Left lung (tissue), 10 donors: ENCODE results near the gene PFKM. TPM values are rescaled to one million over a fixed set of nuclear protein-coding genes. Genes with fewer than 3 reads are reported as not detected.
"Not testable (repeated sequence)": the region's sequence is repeated elsewhere in the genome, so short reads cannot be mapped to it uniquely, and the experiment has no call there.

ENCODE experiments used
- ATAC-seq: fragments of 200-7000 bp; cut with Tn5 transposase; one replicate; pipeline ENCODE4 v1.9.1; 2020; ENCODE audit warnings: moderate library complexity
- DNase-seq, 4 donors: peaks; one replicate each; pipeline ENCODE4 v3.0.0-alpha.2; 2013 to 2020
- H3K27ac ChIP-seq, 2 donors: fragments of 200-600 bp; sonication (generic) in 1 of 2; one replicate each; pipeline versions ENCODE4 v1.5.0 to v1.8.0; 2020 to 2021
- H3K27me3 ChIP-seq, 2 donors: fragments of 200-600 bp; sonication (generic) in 1 of 2; one replicate each; pipeline versions ENCODE4 v1.5.0 to v1.8.0; 2020 to 2021
- H3K36me3 ChIP-seq, 2 donors: fragments of 200-600 bp; sonication (generic) in 1 of 2; one replicate each; pipeline versions ENCODE4 v1.5.0 to v1.8.0; 2020 to 2021
- H3K4me1 ChIP-seq, 2 donors: fragments of 200-600 bp; one replicate each; pipeline ENCODE4 v1.8.0; 2021
- H3K4me3 ChIP-seq, 2 donors: fragments of 200-600 bp; sonication (generic) in 1 of 2; one replicate each; pipeline versions ENCODE4 v1.5.0 to v1.8.0; 2020 to 2021; ENCODE audit warnings: mild to moderate bottlenecking in 1 of 2
- H3K9me3 ChIP-seq, 2 donors: fragments of 200-600 bp; sonication (generic) in 1 of 2; one replicate each; pipeline versions ENCODE4 v1.5.0 to v1.8.0; 2020 to 2021
- CTCF ChIP-seq, 2 donors: fragments of 200-600 bp; sonication (generic) in 1 of 2; IDR thresholded peaks; one replicate each; pipeline versions ENCODE4 v1.5.0 to v1.8.0; 2021; ENCODE audit warnings: antibody characterized with exemption in 2 of 2
- intact Hi-C, 2 donors: fragments of 100-400 bp; cut with DNase I; formaldehyde crosslinking; loops; one replicate each; pipeline versions ENCODE4 v1.11.2 to v1.14.2; 2022
- polyA plus RNA-seq, 6 donors: library from polyadenylated mRNA; unstranded; fragments of 120-200 nt; gene quantifications; one replicate each; pipeline ENCODE4 v1.2.1, GENCODE V29; 2013; ENCODE audit not compliant: insufficient read length in 6 of 6
- total RNA-seq, 2 donors: library from RNA; stranded (reverse); fragmentation: NEBNext Ultra II Directional; extraction: Animal tissue kit (Norgen Biotek cat#: 25700); gene quantifications; one replicate each; pipeline ENCODE4 v1.2.1, GENCODE V29; 2021
- donor health status: DM: no; HTN: yes; CAD: no.
- donor health status: DM: no; HTN: no; CAD: no.

Gene PFKM
- total and polyA plus RNA-seq, 8 donors = 52.3 to 97.9 (median 73.2) TPM

GRCh38 chr12:48151103-48151771 lies 32.1 kb downstream of the PFKM start:
- no peak for TF ChIP-seq CTCF (IDR thresholded peaks at IDR 0.05)
- no peak overlapping the region for H3K4me3 ChIP-seq
- ATAC-seq = no peak
- peaks cover 0 to 7% of the 10 kb centered on the region in 2 donors for H3K4me1 ChIP-seq
- H3K27me3 ChIP-seq = no peaks in the 10 kb centered on the region
- no peaks in the 10 kb centered on the region for H3K9me3 ChIP-seq
- H3K36me3 ChIP-seq = peaks cover 0 to 72% of the 10 kb centered on the region in 2 donors
- H3K27ac ChIP-seq = no peak overlapping the region
- intact Hi-C loops = no loop called here
- DNase-seq = no peak

GRCh38 chr12:48155786-48156185 lies 36.6 kb downstream of the PFKM start:
- H3K27me3 ChIP-seq, H3K27ac ChIP-seq, ATAC-seq, DNase-seq, H3K9me3 ChIP-seq, H3K4me3 ChIP-seq: not testable (repeated sequence)
- Histone ChIP-seq H3K4me1 (peaks cover 0 to 18% of the 10 kb centered on the region in 2 donors), H3K36me3 (peaks cover 0 to 27% of the 10 kb centered on the region in 2 donors)
- intact Hi-C loops = loop anchor here in 1 of 2 donors (2.0 to 5.0 kb wide), 2 partner anchors 29 to 48 kb away; partner anchors contain the start of gene SENP1

- DNase-seq = no peak
- Histone ChIP-seq H3K36me3 (peaks cover 0 to 18% of the 10 kb centered on the region in 2 donors), H3K27ac (peak overlapping the region in 1 of 2 donors; percentile 89), H3K4me3 (peak overlapping the region; percentile 78 to 97), H3K4me1 (peaks cover 0 to 18% of the 10 kb centered on the region in 2 donors), H3K9me3 (no peaks in the 10 kb centered on the region), H3K27me3 (no peaks in the 10 kb centered on the region)
- no peak for ATAC-seq
- intact Hi-C loops = loop anchor here in 1 of 2 donors (5.0 kb wide), 1 partner anchor 49 kb away; the partner anchor contains the start of gene SENP1
- no peak for TF ChIP-seq CTCF (IDR thresholded peaks at IDR 0.05)
Observed at GRCh38 chr12:48156652-48157017, 37.5 kb downstream of the PFKM start.

- DNase-seq = peak; percentile 97 to 99 (median 98)
- H3K9me3 ChIP-seq = no peaks in the 10 kb centered on the region
- intact Hi-C loops = loop anchor here in 1 of 2 donors (5.0 kb wide), 1 partner anchor 50 kb away; the partner anchor contains the start of gene SENP1
- H3K27me3 ChIP-seq = no peaks in the 10 kb centered on the region
- ATAC-seq = peak; percentile 98
- peak within 1 kb of the TSS; percentile 83 to 89 for H3K27ac ChIP-seq
- peaks cover 0 to 18% of the 10 kb centered on the region in 2 donors for H3K4me1 ChIP-seq
- H3K36me3 ChIP-seq = peaks cover 0 to 12% of the 10 kb centered on the region in 2 donors
- H3K4me3 ChIP-seq = peak within 1 kb of the TSS; percentile 78 to 97
- TF ChIP-seq CTCF (IDR thresholded peaks at IDR 0.05) = peak; percentile 26 to 53
Observed at GRCh38 chr12:48157018-48157888, 38.1 kb downstream of the PFKM start, which contains the start of gene ASB8. ASB8 (minus strand) TSS chr12:48157515; CDS start chr12:48153496, 4,019 bp downstream.

GRCh38 chr12:48157889-48158370 lies 38.8 kb downstream of the PFKM start:
- Histone ChIP-seq H3K27me3 (no peaks in the 10 kb centered on the region), H3K9me3 (no peaks in the 10 kb centered on the region), H3K4me3 (peak overlapping the region; percentile 78 to 97), H3K36me3 (peaks cover 0 to 5% of the 10 kb centered on the region in 2 donors), H3K4me1 (peaks cover 0 to 18% of the 10 kb centered on the region in 2 donors), H3K27ac (peak overlapping the region; percentile 83 to 89)
- no peak for ATAC-seq
- TF ChIP-seq CTCF (IDR thresholded peaks at IDR 0.05) = peak in 1 of 2 donors; percentile 5
- intact Hi-C loops = loop anchor here in 1 of 2 donors (5.0 kb wide), 1 partner anchor 51 kb away; the partner anchor contains the start of gene SENP1
- DNase-seq = no peak
